ENCODE data around the gene CTU2. TPM values are rescaled to one million over a fixed set of nuclear protein-coding genes. Genes with fewer than 3 reads are reported as not detected.

CTU2 gene
- polyA plus RNA-seq, 1 donor, result 12.0 TPM

DNA sequence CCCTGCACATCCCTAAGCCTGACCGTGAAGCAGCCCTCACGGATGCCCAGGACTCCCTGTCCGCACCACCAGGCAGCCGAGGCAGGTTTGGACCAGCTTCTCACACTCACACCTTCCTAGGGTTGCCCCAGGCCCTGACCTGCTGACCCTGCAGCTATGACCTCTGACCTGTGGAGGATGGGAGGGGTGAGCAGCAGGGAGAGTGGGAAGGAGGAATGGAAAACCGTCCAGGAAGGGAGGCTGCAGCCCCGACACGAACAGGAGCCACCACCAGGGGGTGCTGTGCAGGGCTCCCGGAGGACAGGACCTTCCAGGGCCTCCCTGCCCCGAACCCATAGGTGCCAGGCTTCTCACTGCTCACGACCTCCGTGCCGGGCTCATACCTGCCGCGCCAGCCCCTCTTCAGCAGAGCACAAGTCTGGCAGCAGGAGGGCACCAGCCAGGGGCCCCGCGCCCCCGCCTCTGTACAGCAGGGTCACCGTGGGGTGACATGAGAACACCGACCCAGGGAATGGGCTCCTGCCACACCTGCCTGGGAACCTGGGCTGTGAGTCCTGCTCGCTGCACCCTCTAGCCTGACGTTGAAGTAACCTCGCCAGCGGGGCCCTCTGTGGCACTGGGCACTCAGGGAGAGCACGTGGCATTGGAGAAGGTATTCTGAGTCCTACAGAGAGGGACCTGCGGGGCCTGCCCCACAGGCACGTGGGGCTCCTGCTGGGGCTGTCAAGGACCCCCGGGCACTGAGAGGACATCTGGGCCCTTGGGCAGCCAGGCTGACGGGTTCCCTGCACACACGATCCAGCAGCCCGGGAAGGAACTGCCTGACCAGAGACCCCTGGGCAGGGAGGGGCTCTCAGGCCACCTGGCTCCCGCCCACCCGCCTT, 37.6 kb downstream of the CTU2 start:
- DNase-seq (ENCODE audit: low read depth), result no peak

DNA sequence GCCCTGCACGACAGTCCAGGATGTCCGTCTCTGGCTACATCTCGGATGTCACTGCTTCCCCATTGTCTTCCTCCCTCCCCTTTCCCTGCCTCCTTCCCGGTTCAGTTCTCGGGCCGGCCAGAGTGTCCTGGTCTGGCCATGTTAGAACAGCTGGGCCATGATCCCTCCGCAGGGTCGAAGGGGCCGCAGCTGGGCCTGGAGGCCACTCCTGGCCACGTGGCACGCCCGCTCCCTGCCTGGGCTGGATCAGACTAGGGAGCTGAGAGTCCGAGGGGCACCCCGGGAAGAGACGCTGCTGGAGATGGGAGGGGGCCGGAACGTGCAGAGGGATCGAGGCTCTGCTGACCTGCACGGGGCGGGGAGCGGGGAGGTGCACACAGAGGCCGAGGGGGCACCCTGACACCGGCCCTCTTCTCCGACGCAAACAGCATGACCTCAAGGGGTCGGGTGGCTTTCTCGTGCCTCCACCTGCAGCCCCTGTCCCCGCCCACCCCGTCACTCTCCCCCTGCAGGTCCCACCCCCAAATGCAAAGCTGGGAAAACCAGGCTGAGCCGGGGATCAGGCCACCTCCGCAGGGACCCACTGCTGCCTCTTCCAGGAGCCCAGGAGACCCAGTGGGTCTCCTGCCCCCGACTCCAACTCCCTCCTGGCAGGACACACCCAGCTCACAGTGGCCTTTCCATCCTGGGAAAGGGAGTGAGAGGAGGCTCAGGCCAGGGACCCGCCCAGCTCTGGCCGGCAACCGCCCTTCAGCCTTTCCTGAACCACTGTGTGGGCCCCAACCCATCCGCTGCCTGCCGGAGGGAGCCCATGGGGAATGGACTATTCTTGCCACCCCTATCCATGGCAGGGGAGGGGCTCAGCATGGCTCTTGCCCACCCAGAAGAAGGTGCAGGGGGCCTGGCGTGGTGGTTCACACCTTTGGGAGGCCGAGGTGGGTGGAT, 38.5 kb downstream of the CTU2 start:
- DNase-seq (ENCODE audit: low read depth), result no peak

DNA sequence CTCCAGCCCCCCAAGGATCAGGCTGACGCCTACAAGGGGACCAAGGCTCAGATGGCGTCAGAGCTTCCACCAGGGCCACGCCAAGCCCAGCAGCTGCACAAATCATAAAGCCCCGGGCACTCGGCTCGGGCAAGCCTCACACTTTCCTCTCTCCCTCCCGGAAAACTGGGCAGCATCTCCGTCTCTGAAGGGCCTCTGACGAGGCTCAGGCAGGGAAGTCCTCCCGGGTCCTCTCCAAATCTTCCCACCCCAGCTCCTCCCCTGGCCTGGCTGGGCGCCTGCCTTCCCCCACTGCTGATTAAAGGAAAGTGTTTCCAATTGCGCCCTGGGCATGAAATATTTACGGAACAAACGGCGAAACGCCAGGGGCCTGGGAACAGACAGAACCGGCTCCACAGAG, 40.2 kb downstream of the CTU2 start:
- peak; percentile 26 for DNase-seq (ENCODE audit: low read depth)

DNA sequence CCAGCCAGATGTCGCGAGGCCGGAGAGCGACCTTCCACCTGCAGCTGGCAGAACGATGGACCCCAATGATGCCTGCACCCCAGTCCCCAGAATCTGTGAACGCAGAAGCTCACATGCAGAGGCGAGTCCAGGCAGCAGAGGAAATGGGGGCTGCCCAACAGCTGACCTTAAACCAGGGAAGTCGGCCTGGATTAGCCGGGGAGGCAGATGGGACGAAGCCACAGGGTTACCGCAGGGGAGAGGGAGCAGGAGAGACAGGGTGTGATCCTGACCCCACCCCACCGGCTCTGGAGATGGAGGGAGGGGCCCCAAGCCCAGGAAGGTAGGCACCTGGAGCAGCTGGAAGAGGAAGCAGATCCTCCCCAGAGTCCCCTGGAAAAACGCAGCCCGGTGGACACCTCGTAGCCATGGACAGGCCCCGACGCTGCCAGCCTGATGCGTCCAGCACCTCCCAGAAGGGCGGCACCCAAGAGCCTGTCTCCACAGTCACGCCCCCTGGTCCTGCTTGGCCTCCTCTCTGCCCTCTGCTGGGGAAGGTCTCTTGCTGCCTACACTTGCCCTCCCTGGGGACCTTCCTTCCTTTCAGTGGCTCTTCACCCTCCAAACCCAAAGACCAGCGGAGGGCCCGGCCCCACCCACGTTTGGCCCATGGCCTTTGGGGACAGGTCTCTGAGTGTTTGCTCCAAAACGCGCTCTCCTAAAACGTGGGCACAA, 41.4 kb downstream of the CTU2 start:
- no peak for DNase-seq (ENCODE audit: low read depth)

DNA sequence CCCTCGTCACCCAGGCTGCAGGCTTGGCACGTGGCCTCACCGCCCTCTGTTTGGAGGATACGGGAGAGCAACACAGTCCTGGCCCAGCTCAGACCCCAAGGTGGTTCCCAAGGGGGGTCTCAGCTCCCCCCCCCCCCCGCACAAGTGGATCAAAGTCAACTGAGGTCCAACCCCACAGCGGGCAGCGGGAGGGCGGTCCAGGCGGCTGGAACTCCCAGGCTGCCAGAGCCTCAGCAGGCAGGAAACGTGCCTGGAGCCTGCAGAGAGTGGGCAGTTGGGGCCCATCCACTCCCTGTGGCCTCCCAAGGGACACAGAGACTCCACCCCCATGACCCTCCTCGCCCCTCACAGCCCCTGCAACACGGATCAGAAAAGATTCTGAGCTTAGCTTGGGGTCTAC, 42.1 kb downstream of the CTU2 start:
- DNase-seq (ENCODE audit: low read depth), result no peak

DNA sequence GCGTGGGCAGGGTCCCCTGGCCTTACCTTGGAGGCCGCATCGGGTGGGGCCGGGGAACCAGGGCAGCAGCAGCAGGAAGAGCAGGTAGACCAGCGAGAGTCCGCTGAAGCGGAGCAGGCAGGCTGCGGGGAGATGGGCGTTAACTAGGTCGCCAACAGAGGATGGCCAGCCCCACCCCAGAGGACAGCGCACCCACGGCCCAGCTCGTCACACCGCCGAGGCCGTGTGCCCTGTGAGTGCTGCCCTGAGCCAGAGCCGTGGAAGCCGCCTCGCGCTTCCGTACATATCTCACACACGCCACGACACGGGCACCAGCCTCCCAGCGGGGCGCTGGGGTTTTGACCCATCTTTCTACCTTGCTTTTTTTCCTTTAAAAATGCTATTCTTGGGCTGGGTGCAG, 43.1 kb downstream of the CTU2 start:
- no peak for DNase-seq (ENCODE audit: low read depth)

DNA sequence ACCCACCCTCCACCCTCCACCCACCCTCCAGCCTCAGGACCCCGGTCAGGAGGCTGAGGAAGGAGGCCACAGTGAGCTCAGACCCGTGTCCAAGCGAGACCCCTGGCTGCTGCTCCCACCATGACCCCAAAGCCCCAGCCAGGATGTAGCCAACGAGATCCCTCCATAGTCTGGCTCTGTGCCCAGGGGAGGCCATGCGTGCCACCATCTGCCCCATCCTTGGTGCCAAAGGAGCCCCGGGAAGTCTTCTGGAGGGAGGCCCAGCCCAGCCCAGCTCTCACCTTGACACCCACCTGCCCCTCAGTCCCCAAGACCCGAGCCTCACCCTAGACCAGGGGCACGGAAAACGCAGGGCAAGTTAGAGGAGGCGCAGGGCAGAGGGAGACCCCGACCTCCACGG, 44.6 kb downstream of the CTU2 start:
- DNase-seq (ENCODE audit: low read depth), result no peak

DNA sequence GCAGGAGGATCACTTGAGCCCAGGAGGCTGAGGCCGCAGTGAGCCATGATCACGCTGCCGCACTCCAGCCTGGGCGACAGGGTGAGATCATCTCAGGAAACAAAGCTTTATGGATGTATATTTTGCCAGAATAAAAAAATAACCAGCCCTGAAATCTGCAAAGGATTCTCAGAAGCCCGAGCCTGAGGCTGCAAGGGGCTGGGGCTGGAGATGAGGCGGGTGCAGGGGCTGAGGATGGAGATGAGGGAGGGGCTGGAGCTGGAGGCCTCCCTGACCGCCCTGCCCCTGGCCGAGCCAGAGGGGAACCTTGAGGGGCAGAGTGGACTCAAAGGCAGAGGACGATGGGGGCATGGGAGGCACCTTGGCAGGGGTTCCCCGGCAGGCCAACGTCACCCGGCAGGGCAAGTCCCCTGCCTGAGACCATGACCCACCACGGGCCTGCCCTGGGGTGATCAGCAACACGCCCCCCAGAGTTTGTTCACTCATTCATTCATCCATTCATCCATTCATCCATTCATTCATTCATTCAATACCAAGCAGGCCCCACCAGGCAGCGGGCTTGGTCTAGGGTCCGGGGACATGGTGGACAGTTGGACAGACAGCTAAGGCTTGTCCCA, 46.2 kb downstream of the CTU2 start:
- DNase-seq (ENCODE audit: low read depth), result no peak

DNA sequence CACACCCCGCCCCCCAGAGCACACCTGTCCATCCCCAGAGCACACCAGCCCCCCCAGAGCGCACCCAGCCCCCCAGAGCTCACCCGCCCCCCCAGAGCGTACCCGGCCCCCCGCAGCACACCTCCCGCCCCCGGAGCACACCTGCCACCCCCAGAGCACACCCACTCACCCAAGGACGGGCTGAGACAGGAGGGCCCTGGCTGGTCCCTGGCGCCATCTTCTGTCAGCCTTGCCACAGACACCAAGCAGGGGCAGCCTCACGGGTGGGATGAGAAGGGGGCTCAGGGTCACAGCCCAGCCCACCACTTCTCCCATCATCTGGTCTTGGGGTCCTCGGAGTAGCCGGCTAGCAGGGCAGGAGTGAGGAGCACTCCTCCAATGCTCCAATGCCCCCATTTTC, 46.9 kb downstream of the CTU2 start:
- DNase-seq (ENCODE audit: low read depth), result no peak

DNA sequence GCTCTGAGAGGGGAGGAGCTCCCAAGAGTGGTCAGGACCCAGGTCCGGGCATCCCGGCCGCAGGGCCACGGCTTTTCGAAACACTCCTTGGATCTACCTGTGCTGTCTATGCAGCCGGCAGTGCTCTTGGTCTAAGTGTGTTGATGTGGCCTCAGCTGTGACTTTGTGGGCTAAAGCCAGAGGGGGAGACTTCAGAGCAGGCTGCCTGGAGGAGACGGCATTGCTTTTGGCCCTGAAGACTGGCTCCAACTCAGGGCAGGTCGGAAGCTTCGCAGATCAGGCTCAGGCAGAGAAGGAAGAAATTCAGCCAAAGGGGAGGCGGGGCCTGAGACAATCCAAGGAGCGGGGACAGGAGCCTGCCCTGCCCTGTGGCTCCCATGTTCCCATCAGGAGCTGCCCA, 47.3 kb downstream of the CTU2 start:
- DNase-seq (ENCODE audit: low read depth), result no peak

DNA sequence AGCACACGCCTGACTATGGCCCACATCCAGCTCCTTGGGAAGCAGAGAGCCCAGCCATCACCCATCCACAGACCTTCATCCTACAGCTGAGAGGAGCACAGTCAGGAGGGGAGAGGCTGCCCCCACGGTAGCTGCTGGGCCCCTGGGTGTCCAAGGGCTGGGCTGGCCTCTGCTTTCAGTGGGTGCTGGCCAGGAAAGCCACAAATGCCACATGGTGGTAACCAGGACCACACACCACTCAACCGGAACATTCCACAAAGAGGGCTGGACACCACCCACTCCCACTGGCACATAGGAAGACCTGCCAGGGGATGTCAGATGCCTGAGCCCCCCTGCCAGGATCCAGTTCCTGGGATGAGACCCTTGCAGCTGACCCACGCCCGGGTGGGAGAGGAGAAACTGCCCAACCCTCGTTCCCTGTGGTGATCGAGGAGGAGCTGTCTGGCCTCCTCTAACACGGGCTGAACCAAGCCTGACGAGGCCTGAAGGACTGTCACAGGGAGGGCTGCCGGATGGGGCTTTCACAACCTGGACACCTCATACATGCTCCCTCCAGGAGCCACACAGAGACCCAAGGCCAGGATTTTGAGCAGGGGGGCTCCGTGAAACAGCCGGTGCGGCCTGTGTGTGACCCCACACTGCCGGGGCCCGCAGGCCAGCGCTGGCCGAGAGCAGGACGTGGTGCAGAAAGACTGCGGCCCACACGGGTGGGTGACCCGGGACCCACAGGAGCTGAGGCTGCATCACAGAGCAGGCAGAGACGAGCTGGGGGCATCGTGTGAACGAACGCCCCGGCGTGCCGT, 48.0 kb downstream of the CTU2 start:
- no peak for DNase-seq (ENCODE audit: low read depth)

DNA sequence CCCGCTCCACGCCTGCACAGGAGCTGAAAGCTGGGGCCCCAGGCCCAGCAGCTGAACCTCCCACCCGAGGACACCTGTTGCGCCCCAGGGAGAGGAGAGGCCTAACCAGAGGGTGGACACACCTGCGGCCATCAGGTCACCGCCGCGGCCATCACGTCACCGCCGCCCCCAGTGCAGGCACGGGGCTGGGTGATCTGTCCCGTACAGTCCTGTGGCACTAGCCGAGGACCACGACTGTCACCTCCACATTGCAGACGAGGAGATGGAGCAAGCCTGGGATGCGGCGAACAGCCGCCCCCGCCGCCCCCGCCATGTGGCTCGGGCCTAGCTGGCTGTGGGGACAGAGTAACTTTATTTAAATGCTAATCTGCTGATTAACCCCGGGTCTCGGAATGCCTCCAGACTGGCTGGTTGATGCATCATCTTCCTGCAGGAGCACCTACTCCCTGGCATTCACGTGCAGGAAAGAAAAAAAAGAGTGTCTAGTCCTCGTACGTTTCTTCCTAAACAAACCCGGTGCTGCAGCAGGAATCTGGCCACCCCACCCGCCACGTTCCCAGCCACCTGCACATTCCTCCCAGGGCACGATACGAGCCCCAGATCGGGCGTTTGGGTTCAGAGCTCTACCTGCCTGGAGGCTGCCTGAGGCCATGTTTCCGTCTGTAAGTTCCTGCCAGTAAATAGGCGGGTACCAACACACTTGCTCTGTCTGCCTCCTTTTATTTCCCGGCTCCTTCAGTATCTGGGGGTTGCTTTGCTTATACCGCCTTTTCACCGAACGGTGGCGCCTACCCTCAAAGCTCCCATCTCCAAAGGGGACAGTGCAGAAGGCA, 48.8 kb downstream of the CTU2 start:
- DNase-seq (ENCODE audit: low read depth), result no peak

DNA sequence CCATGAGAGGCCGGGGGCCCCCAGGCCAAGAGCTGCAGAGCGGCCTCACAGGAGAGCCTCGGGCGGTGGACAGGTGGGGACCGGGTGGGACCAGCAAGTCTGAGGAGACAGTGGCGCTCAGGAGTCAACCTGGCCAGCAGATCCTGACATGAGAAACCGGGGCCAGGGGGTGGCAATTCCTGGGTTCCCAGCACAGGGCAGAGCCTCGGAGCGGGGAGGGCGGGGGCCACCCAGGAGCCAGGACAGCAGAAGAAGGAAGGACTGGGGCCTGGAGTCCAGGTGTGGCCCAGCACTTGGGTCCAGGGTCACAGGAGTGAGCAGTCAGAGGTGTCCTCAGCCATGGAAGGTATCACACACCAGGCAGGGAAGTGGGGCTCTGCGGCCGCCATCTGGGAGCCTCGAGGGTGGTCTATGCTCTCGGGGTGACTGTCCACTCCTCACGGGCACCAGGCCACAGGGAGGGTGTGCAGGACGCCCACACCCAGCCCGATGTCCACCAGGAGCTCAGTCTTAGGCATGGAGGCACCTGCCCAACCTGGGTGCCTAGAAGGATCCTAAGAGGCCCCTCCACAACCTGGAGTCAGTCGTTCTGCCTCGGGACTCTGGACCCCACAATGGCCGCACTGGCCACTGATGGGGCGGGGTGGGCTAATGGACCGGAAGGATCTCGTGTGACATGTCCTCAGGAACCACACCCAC, 49.6 kb downstream of the CTU2 start:
- no peak for DNase-seq (ENCODE audit: low read depth)

DNA sequence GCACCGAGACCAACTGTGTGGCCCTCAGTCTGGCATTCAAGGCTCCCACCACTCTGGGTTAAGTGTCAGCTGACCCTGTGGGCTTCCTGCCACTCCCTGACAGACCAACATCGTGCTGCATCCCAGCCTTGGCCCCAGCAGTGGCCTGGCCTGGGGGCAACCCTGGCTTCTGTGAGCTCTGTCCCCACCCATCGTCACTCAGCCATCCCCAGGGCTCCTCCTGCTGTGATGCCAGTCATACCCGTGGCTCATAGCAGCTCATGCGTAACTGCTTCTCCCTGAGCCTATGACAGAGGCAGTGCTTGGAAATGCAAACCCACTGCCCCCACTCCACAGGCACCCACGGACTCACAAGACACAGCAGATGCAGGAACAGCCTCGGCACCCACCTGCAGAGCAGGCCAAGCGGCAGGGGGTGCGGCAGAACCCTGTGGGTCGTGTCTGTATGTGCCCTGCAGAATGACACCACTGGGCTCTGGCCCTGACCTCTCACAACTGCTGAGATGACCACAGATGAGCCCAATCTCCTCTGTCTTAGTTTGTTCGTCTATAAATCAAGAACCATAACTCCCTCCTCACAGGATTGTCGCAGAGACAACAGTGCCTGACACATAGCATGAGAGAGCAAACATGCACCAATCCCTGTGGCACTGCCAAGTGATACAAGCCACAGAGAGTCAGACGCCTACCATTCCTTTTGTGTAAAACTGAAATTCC, 52.1 kb downstream of the CTU2 start:
- DNase-seq (ENCODE audit: low read depth), result no peak

DNA sequence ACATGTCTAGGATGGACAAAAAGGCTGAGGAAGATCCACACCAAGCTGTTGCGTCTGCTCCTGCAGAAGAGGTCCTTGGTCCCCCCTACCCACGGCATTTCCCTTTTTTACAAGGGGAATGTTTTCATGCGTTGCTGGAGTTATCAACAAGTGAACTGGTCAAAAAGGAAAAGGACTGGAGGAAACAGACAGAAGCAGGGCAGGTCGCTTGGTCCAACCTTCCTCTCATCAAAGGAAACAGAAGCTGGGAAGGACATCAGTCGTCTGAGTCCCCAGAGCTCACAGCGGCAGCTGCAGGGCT, 52.6 kb downstream of the CTU2 start:
- no peak for DNase-seq (ENCODE audit: low read depth)

DNA sequence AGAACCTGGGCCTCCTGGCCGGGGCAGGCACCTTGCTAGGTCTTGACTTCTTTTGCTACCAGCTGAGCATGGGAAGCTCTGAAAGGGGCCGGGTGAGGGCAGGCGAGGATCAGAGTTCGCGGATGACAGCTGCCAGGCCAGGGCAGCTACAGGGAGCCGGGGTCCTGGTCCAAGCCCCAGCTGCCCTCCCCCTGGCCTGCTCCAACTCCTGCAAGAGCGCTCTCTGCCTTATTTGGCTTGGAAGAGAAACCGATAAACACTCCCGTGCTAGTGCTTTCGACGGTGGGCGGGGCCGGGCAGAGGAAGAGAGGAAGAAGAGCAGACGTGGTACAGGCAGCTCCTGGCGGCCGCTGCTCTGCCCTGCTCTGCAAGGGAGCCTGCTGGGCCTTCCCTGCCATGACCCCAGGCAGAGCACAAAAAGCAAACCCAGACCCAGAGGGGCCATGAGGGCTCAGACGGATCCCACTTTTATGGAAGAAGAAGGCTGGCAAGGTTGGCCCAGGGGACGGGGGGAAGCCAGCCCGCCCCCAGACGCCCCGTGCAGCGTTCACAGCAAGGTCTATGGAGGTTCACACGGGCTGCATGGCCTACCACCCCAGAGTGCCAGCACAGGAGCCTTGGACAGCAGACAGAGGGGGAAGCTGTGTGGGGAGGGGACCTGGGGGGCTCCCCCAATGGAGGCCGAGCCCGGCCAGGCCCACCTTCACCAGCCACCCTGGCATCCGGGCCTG, 53.1 kb downstream of the CTU2 start:
- DNase-seq (ENCODE audit: low read depth), result no peak

DNA sequence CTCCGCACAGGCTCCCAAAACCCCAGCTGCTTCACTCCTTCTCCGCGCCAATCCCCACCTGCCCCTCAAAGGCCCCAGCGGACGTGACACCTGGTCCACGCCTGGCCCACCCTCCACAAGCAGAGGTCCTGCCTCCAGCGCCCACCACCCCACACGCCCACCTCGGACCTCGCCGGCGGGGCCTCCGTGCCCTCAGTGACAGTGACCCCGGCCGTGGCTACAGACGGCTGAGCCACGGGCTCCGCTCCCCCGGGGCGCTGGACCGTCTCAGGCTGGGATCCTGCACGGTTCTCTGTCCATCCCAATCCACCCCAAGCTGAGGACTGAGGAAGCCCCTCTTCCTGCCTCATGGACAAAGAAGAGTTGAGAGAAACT, 53.7 kb downstream of the CTU2 start:
- no peak for DNase-seq (ENCODE audit: low read depth)

All from forelimb muscle (tissue), 1 donor.